Caco-2 (cell line): ENCODE results near the gene PRDM15. TPM values are rescaled to one million over a fixed set of nuclear protein-coding genes. Genes with fewer than 3 reads are reported as not detected.
A peak's percentile ranks its signal among the peaks of the same experiment; 100 is the strongest.

Source experiments
- BruUV-seq: library from RNA; stranded (reverse); fragments of 400-500 nt; replicated peaks from 2 replicates; lab custom pipeline; 2021; lab: Mats Ljungman, UMichigan
- CTCF ChIA-PET: fragments of 300-600 bp; sonication (Branson Sonifier 250); formaldehyde crosslinking; loops from one replicate; lab custom pipeline; 2022; ENCODE audit warnings: antibody characterized with exemption; lab: Charles Lee
- POLR2A ChIA-PET: fragments of 300-600 bp; sonication (Branson Sonifier 250); formaldehyde crosslinking; loops from one replicate; lab custom pipeline; 2022; ENCODE audit warnings: antibody characterized with exemption; lab: Charles Lee
- DNase-seq, 2 experiments: peaks; one replicate each; pipeline versions ENCODE4 v3.0.0 to v3.0.0-alpha.2; 2020 to 2022
- H3K27me3 ChIP-seq: replicated peaks from 2 replicates; pipeline ENCODE4 v1.6.0; 2011; ENCODE audit warnings: low read length; ENCODE audit not compliant: control insufficient read depth, insufficient read depth
- H3K36me3 ChIP-seq: 2 replicates; pipeline ENCODE4 v1.5.1; 2011; ENCODE audit warnings: low read length; ENCODE audit not compliant: control insufficient read depth, insufficient read depth
- H3K4me1 ChIP-seq: fragments of 250-450 bp; sonication (Bioruptor Pico); 2 replicates; pipeline ENCODE4 v1.5.1; 2020; ENCODE audit warnings: mild to moderate bottlenecking
- H3K4me3 ChIP-seq: 2 replicates; pipeline ENCODE4 v1.5.1; 2011; ENCODE audit warnings: low read depth, mild to moderate bottlenecking, control low read depth, low read length
- H3K9me3 ChIP-seq: fragments of 250-450 bp; sonication (Bioruptor Pico); 2 replicates; pipeline ENCODE4 v1.5.1; 2020; ENCODE audit warnings: mild to moderate bottlenecking, moderate library complexity
- H3K27ac Mint-ChIP-seq: one replicate; pipeline ENCODE4 v1.8.0; 2022; ENCODE audit warnings: mixed read lengths; ENCODE audit not compliant: unreplicated experiment
- H3K27me3 Mint-ChIP-seq: one replicate; pipeline ENCODE4 v1.8.0; 2022; ENCODE audit warnings: mixed read lengths; ENCODE audit not compliant: insufficient read depth, unreplicated experiment
- H3K36me3 Mint-ChIP-seq: one replicate; pipeline ENCODE4 v1.8.0; 2022; ENCODE audit warnings: mild to moderate bottlenecking, mixed read lengths; ENCODE audit not compliant: insufficient read depth, unreplicated experiment
- H3K4me1 Mint-ChIP-seq: one replicate; pipeline ENCODE4 v1.8.0; 2022; ENCODE audit warnings: low read depth, mixed read lengths; ENCODE audit not compliant: unreplicated experiment
- H3K4me3 Mint-ChIP-seq: one replicate; pipeline ENCODE4 v1.8.0; 2022; ENCODE audit warnings: mild to moderate bottlenecking, moderate library complexity, mixed read lengths; ENCODE audit not compliant: unreplicated experiment
- H3K9me3 Mint-ChIP-seq: one replicate; pipeline ENCODE4 v1.8.0; 2022; ENCODE audit warnings: mixed read lengths; ENCODE audit not compliant: unreplicated experiment
- intact Hi-C: fragments of 100-400 bp; cut with micrococcal nuclease; formaldehyde crosslinking; loops from one replicate; pipeline ENCODE4 v1.10.0; 2022; ENCODE audit not compliant: unreplicated experiment
- total RNA-seq: library from RNA; stranded (reverse); gene quantifications from 2 replicates; pipeline ENCODE4 v1.2.3, GENCODE V29; 2022
- TF ChIP-seq, protein P1 (sequence below), 2 experiments: fragments of 200-600 bp in 1 of 2; IDR thresholded peaks; 1 replicate in 1 of 2; 2 replicates in 1 of 2; pipeline versions ENCODE4 v1.5.1 to v1.8.0; 2011 to 2022; ENCODE audit warnings: antibody characterized with exemption in 1 of 2, control low read depth in 1 of 2, inconsistent platforms in 1 of 2, low read depth in 1 of 2, low read length in 1 of 2, mild to moderate bottlenecking in 1 of 2, moderate library complexity in 1 of 2; ENCODE audit not compliant: insufficient read depth in 1 of 2, severe bottlenecking in 1 of 2, unreplicated experiment in 1 of 2

PRDM15 gene
- total RNA-seq, 1 experiment from 2014 or later: 5.6 TPM

DNA sequence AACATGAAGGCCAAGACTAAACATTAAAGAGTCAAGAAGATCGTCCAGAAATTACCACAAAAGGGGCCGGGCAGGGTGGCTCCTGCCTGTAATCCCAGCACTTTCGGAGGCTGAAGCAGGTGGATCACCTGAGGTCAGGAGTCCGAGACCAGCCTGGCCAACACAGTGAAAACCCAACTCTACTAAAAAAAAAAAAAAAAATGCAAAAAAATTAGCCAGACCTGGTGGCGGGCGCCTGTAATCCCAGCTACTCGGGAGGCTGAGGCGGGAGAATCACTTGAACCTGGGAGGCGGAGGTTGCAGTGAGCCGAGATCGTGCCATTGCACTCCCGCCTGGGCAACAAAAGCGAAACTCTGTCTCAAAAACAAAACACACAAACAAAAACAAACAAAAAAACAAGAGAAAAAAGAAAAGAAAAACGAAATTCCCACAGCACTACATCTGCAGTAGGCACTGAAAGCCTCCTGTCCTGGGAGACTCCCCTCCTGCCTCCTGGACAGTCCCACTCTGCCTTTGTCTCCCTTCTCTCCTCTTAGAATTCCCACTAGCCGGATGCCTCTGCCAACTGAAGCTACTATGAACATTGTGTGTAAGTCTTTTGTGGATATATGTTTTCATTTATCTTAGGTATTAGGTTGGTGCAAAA, 94.6 kb downstream of the PRDM15 start:
- CTCF ChIA-PET: interaction anchor here (0.6 kb wide), 1 partner anchor 130 kb away, joined by 3 read pairs; no protein-coding TSS in a partner anchor

GRCh38 chr21:41783476-41784180, 95.5 kb downstream of the PRDM15 start:
- TF ChIP-seq, protein P1, sequence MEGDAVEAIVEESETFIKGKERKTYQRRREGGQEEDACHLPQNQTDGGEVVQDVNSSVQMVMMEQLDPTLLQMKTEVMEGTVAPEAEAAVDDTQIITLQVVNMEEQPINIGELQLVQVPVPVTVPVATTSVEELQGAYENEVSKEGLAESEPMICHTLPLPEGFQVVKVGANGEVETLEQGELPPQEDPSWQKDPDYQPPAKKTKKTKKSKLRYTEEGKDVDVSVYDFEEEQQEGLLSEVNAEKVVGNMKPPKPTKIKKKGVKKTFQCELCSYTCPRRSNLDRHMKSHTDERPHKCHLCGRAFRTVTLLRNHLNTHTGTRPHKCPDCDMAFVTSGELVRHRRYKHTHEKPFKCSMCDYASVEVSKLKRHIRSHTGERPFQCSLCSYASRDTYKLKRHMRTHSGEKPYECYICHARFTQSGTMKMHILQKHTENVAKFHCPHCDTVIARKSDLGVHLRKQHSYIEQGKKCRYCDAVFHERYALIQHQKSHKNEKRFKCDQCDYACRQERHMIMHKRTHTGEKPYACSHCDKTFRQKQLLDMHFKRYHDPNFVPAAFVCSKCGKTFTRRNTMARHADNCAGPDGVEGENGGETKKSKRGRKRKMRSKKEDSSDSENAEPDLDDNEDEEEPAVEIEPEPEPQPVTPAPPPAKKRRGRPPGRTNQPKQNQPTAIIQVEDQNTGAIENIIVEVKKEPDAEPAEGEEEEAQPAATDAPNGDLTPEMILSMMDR (IDR thresholded peaks at IDR 0.05; ENCODE audit: insufficient read depth in 1 of 2, low read depth in 1 of 2, low read length in 1 of 2, severe bottlenecking in 1 of 2, unreplicated experiment in 1 of 2): no peak
- Mint-ChIP-seq H3K36me3 (peaks cover 6% of the 10 kb centered on the region), H3K4me1 (peaks cover 42% of the 10 kb centered on the region), H3K4me3 (peak overlapping the region; percentile 65), H3K9me3 (peaks cover 10% of the 10 kb centered on the region), H3K27ac (peak overlapping the region; percentile 86), H3K27me3 (no peaks in the 10 kb centered on the region)
- Histone ChIP-seq H3K27me3 (no peaks in the 10 kb centered on the region), H3K4me1 (peaks cover 31% of the 10 kb centered on the region), H3K9me3 (no peaks in the 10 kb centered on the region), H3K4me3 (no peak overlapping the region), H3K36me3 (no peaks in the 10 kb centered on the region)
- BruUV-seq: no TSS peak
- intact Hi-C loops: no loop called here
- ChIA-PET POLR2A (no interaction called here), CTCF (interaction anchor here (0.6 to 1.2 kb wide), 4 partner anchors 15 to 334 kb away, joined by 3 to 7 read pairs (median 3); partner anchors contain the start of gene RIPK4)
- peak; percentile 82 to 90 for DNase-seq

More for the DNA sequence above, 94.6 kb downstream of the PRDM15 start:
- intact Hi-C loops: no loop called here
- Mint-ChIP-seq H3K36me3 (peaks cover 6% of the 10 kb centered on the region), H3K9me3 (peaks cover 10% of the 10 kb centered on the region), H3K27me3 (no peaks in the 10 kb centered on the region), H3K4me3 (peak overlapping the region; percentile 65), H3K4me1 (peaks cover 38% of the 10 kb centered on the region), H3K27ac (peak overlapping the region; percentile 86)
- DNase-seq: no peak
- POLR2A ChIA-PET: no interaction called here
- Histone ChIP-seq H3K9me3 (no peaks in the 10 kb centered on the region), H3K4me3 (no peak overlapping the region), H3K36me3 (no peaks in the 10 kb centered on the region), H3K27me3 (no peaks in the 10 kb centered on the region), H3K4me1 (peaks cover 30% of the 10 kb centered on the region)
- BruUV-seq: no TSS peak
- TF ChIP-seq, protein P1 (IDR thresholded peaks at IDR 0.05; ENCODE audit: insufficient read depth in 1 of 2, low read depth in 1 of 2, low read length in 1 of 2, severe bottlenecking in 1 of 2, unreplicated experiment in 1 of 2): no peak

DNA sequence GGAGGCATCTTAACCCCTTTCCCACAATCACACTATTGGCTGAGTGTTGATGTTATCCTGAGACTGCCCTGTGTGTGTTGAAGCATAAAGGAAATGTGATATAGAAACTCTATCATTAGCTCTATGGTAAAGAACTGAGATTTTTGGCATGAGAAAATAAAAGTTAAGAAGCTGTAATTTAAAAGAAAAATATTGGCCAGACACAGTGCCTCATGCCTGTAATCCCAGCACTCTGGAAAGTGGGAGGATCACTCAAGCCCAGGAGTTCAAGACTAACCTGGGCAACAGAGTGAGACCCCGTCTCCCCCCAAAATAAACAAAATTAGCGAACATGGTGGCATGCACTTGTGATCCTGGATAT, 98.1 kb downstream of the PRDM15 start:
- CTCF ChIA-PET: interaction anchor here (0.8 kb wide), 1 partner anchor 168 kb away, joined by 6 read pairs; no protein-coding TSS in a partner anchor
- intact Hi-C loops: no loop called here

More for the DNA sequence above, 98.1 kb downstream of the PRDM15 start:
- H3K27me3 Mint-ChIP-seq: no peaks in the 10 kb centered on the region
- H3K27ac Mint-ChIP-seq: no peak overlapping the region
- no peak for DNase-seq
- no TSS peak for BruUV-seq
- H3K36me3 Mint-ChIP-seq: peaks cover 6% of the 10 kb centered on the region
- H3K4me3 ChIP-seq: no peak overlapping the region
- H3K36me3 ChIP-seq: no peaks in the 10 kb centered on the region
- no peaks in the 10 kb centered on the region for H3K27me3 ChIP-seq
- H3K9me3 ChIP-seq: no peaks in the 10 kb centered on the region
- H3K4me1 Mint-ChIP-seq: peaks cover 41% of the 10 kb centered on the region
- peaks cover 10% of the 10 kb centered on the region for H3K9me3 Mint-ChIP-seq
- TF ChIP-seq, protein P1 (IDR thresholded peaks at IDR 0.05; ENCODE audit: insufficient read depth in 1 of 2, low read depth in 1 of 2, low read length in 1 of 2, severe bottlenecking in 1 of 2, unreplicated experiment in 1 of 2): no peak
- H3K4me3 Mint-ChIP-seq: no peak overlapping the region
- peaks cover 29% of the 10 kb centered on the region for H3K4me1 ChIP-seq
- POLR2A ChIA-PET: no interaction called here
